HG02763 (cell line): ENCODE results near the gene ASMTL.
A peak's percentile ranks its signal among the peaks of the same experiment; 100 is the strongest.
"Not testable (repeated sequence)": the region's sequence is repeated elsewhere in the genome, so short reads cannot be mapped to it uniquely, and the experiment has no call there.

Experiments used
- ATAC-seq: cut with Tn5 transposase; IDR thresholded peaks from one replicate; pipeline ENCODE4 v1.9.1; 2021; ENCODE audit warnings: mild to moderate bottlenecking, moderate library complexity; ENCODE audit not compliant: unreplicated experiment

Gene ASMTL

GRCh38 chrX:1391707-1392375 lies 60.9 kb downstream of the ASMTL start, which contains the start of gene SLC25A6:
Gene SLC25A6, minus strand, starts transcription at chrX:1392113. Its CDS starts 104 bp downstream, at chrX:1392009.
- peak; percentile 92 for ATAC-seq

- no peak for ATAC-seq
These were observed 61.4 kb downstream of the ASMTL start for GRCh38 chrX:1391370-1391706.

- ATAC-seq = no peak
These were observed 61.9 kb downstream of the ASMTL start for GRCh38 chrX:1390621-1391369.

- ATAC-seq = no peak
These were observed 62.8 kb downstream of the ASMTL start for GRCh38 chrX:1389993-1390285.

GRCh38 chrX:1389181-1389992 lies 63.3 kb downstream of the ASMTL start:
- ATAC-seq = no peak

GRCh38 chrX:1388651-1389050 lies 64.1 kb downstream of the ASMTL start:
- no peak for ATAC-seq

GRCh38 chrX:1387141-1387776 lies 65.5 kb downstream of the ASMTL start:
- ATAC-seq = no peak

GRCh38 chrX:1386338-1387127 lies 66.2 kb downstream of the ASMTL start:
- no peak for ATAC-seq

- no peak for ATAC-seq
These were observed 67.2 kb downstream of the ASMTL start for GRCh38 chrX:1385253-1386223.

GRCh38 chrX:1384658-1385252 lies 68.0 kb downstream of the ASMTL start:
- ATAC-seq = no peak

GRCh38 chrX:1380672-1381233 lies 72.0 kb downstream of the ASMTL start:
- no peak for ATAC-seq

GRCh38 chrX:1378306-1378759 lies 74.4 kb downstream of the ASMTL start:
- no peak for ATAC-seq

GRCh38 chrX:1368385-1368698 lies 84.4 kb downstream of the ASMTL start:
- no peak for ATAC-seq

- ATAC-seq = not testable (repeated sequence)
These were observed 86.3 kb downstream of the ASMTL start for GRCh38 chrX:1366363-1366762.

GRCh38 chrX:1361910-1362309 lies 90.8 kb downstream of the ASMTL start:
- no peak for ATAC-seq

GRCh38 chrX:1361275-1361674 lies 91.4 kb downstream of the ASMTL start:
- no peak for ATAC-seq

- no peak for ATAC-seq
These were observed 92.5 kb downstream of the ASMTL start for GRCh38 chrX:1360171-1360570.

- no peak for ATAC-seq
These were observed 93.2 kb downstream of the ASMTL start for GRCh38 chrX:1359477-1359873.
